Panc1 (cell line): ENCODE measurements around the gene NOX5.

ENCODE experiments used
- CTCF ChIP-seq: fragments of 450-650 bp; IDR thresholded peaks from 2 replicates; pipeline ENCODE4 v1.5.1; 2017; ENCODE audit warnings: mild to moderate bottlenecking
- POLR2AphosphoS5 ChIP-seq: IDR thresholded peaks from 2 replicates; pipeline ENCODE4 v1.6.1; 2012; ENCODE audit warnings: mild to moderate bottlenecking, low read depth, low read length, moderate library complexity

- TF ChIP-seq CTCF = no peak
- no peak for TF ChIP-seq POLR2AphosphoS5
Observed at GRCh38 chr15:69082021-69082502, 67.6 kb downstream of the NOX5 start.
